Measurements from ENCODE around the gene ZNF277. TPM values are rescaled to one million over a fixed set of nuclear protein-coding genes. Genes with fewer than 3 reads are reported as not detected.

The ZNF277 gene
- total RNA-seq, 1 experiment from 2014 or later: 13.1 TPM

GRCh38 chr7:112234147-112234546 is 27.7 kb downstream of the ZNF277 start:
- Histone ChIP-seq H3K4me2 (ENCODE audit: insufficient read depth, insufficient read length, low read length) (no peak overlapping the region), H4K8ac (replicated peaks; ENCODE audit: insufficient read length, low read depth, low read length) (no peak overlapping the region), H3T11ph (ENCODE audit: low read length) (no peak overlapping the region), H3K14ac (ENCODE audit: insufficient read depth, low read length) (no peak overlapping the region), H2BK12ac (ENCODE audit: insufficient read length, low read depth, low read length) (no peak overlapping the region), H2BK120ac (ENCODE audit: low read depth, low read length, poor library complexity, severe bottlenecking) (no peak overlapping the region), H3K56ac (ENCODE audit: insufficient read length, low read depth, low read length) (no peak overlapping the region), H2AFZ (ENCODE audit: low read length) (no peak overlapping the region), H3K27ac (ENCODE audit: insufficient read length, low read depth, low read length) (no peak overlapping the region), H4K20me1 (ENCODE audit: control insufficient read depth, insufficient read depth, insufficient read length) (no peaks in the 10 kb centered on the region), H3K9ac (ENCODE audit: extremely low read depth, insufficient read length, low read length) (no peak overlapping the region), H2BK20ac (ENCODE audit: low read depth, low read length, poor library complexity, severe bottlenecking) (no peak overlapping the region), H3K79me1 (ENCODE audit: insufficient read depth, low read depth, low read length, poor library complexity, severe bottlenecking) (peaks cover 7% of the 10 kb centered on the region), H3K23ac (ENCODE audit: insufficient read length, low read depth, low read length) (no peak overlapping the region), H3K18ac (ENCODE audit: insufficient read length, low read depth, low read length) (no peak overlapping the region), H3K79me2 (ENCODE audit: insufficient read depth, low read length) (peaks cover 4% of the 10 kb centered on the region; the same call in 1 of the 2 replicates), H4K91ac (ENCODE audit: insufficient read length, low read depth, low read length) (no peak overlapping the region), H4K5ac (ENCODE audit: insufficient read length, low read depth, low read length) (no peak overlapping the region), H3K4ac (ENCODE audit: low read depth, low read length) (no peak overlapping the region), H3K9me3 (ENCODE audit: control insufficient read depth, low read depth, low read length) (no peaks in the 10 kb centered on the region), H2BK5ac (ENCODE audit: insufficient read length, low read length) (no peak overlapping the region), H2BK15ac (ENCODE audit: low read depth, low read length) (no peak overlapping the region), H3K4me1 (ENCODE audit: insufficient read depth, low read length) (no peaks in the 10 kb centered on the region), H2AK5ac (ENCODE audit: insufficient read length, low read length) (no peak overlapping the region), H3K23me2 (ENCODE audit: insufficient read length, low read depth, low read length, poor library complexity, severe bottlenecking) (no peaks in the 10 kb centered on the region), H3K27me3 (ENCODE audit: insufficient read depth, low read length) (no peaks in the 10 kb centered on the region)
- Mint-ChIP-seq H3K4me1 (peaks cover 7 to 11% of the 10 kb centered on the region in 2 experiments; a peak in 3 of 4 replicates), H3K4me3 (no peak overlapping the region), H3K27me3 (ENCODE audit: low read depth) (no peaks in the 10 kb centered on the region), H3K9me3 (peaks cover 0 to 3% of the 10 kb centered on the region in 2 experiments; a peak in 3 of 5 replicates), H3K27ac (no peak overlapping the region), H3K36me3 (ENCODE audit: insufficient read depth in 1 of 3, low read depth in 3 of 3) (peaks cover 0 to 10% (median 0%) of the 10 kb centered on the region in 3 experiments; a peak in 4 of 7 replicates)
- no CpG with 5 or more reads among the region's 1 CpG for WGBS (ENCODE audit: extremely low coverage, insufficient read length, low lambda C conversion rate)
- DNase-seq: no peak
- TF ChIP-seq CTCF (conservative IDR thresholded peaks at IDR 0.05): no peak

All from H9 (cell line).